ENCODE results near the gene SLC36A3.

DNA sequence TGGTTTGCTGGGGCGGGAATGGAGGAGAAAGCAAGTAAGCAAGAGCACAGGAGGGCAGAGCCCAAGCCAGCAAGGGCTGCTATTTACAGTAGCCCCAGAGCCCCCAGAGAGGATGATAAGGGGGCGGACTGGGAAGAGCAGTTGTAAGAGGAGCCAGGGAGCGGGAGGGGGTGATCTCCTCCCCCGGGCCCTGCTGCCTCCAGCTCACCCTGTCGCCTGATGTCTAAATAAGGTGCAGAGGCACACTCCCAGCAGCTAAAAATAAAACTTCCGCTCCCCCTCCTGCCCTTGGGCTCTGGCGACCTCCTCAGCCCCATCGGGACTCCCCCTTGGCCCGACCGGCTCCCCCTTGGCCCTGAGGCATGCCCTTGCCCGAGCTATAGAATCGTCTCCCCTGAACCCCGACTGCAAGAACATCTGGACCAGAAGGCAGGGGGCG is 65.2 kb downstream of the SLC36A3 start:
- TF ChIP-seq, protein P1, sequence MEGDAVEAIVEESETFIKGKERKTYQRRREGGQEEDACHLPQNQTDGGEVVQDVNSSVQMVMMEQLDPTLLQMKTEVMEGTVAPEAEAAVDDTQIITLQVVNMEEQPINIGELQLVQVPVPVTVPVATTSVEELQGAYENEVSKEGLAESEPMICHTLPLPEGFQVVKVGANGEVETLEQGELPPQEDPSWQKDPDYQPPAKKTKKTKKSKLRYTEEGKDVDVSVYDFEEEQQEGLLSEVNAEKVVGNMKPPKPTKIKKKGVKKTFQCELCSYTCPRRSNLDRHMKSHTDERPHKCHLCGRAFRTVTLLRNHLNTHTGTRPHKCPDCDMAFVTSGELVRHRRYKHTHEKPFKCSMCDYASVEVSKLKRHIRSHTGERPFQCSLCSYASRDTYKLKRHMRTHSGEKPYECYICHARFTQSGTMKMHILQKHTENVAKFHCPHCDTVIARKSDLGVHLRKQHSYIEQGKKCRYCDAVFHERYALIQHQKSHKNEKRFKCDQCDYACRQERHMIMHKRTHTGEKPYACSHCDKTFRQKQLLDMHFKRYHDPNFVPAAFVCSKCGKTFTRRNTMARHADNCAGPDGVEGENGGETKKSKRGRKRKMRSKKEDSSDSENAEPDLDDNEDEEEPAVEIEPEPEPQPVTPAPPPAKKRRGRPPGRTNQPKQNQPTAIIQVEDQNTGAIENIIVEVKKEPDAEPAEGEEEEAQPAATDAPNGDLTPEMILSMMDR (conservative IDR thresholded peaks at IDR 0.05) = no peak
- TF ChIP-seq ZFX (IDR thresholded peaks at IDR 0.05) = no peak
